ENCODE data around the gene TFEC.

TFEC gene

GRCh38 chr7:116032886-116033285 is 2.3 kb upstream of the TFEC start:
- H3K79me2 ChIP-seq (ENCODE audit: control insufficient read depth, low read length), result no peaks in the 10 kb centered on the region
- H3F3A ChIP-seq (ENCODE audit: control insufficient read depth, insufficient read depth), result no peaks in the 10 kb centered on the region
- no peak for TF ChIP-seq EZH2phosphoT487 (IDR thresholded peaks at IDR 0.05; ENCODE audit: borderline replicate concordance, low read length)
- TF ChIP-seq, protein P1, sequence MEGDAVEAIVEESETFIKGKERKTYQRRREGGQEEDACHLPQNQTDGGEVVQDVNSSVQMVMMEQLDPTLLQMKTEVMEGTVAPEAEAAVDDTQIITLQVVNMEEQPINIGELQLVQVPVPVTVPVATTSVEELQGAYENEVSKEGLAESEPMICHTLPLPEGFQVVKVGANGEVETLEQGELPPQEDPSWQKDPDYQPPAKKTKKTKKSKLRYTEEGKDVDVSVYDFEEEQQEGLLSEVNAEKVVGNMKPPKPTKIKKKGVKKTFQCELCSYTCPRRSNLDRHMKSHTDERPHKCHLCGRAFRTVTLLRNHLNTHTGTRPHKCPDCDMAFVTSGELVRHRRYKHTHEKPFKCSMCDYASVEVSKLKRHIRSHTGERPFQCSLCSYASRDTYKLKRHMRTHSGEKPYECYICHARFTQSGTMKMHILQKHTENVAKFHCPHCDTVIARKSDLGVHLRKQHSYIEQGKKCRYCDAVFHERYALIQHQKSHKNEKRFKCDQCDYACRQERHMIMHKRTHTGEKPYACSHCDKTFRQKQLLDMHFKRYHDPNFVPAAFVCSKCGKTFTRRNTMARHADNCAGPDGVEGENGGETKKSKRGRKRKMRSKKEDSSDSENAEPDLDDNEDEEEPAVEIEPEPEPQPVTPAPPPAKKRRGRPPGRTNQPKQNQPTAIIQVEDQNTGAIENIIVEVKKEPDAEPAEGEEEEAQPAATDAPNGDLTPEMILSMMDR (IDR thresholded peaks at IDR 0.05; ENCODE audit: low read depth, low read length, poor library complexity, severe bottlenecking), result no peak
- H3K9me3 ChIP-seq (ENCODE audit: control insufficient read depth, insufficient read depth, low read length), result no peaks in the 10 kb centered on the region
- H3K4me2 ChIP-seq (ENCODE audit: low read length), result no peak overlapping the region
- no peaks in the 10 kb centered on the region for H3K9me2 ChIP-seq (replicated peaks; ENCODE audit: control insufficient read depth, low read length)
- no peaks in the 10 kb centered on the region for H4K20me1 ChIP-seq (ENCODE audit: control insufficient read depth, insufficient read depth, low read depth, low read length)
- H3K27ac ChIP-seq (ENCODE audit: low read depth, low read length), result no peak overlapping the region
- H3K27me3 ChIP-seq (ENCODE audit: control insufficient read depth, low read length), result 0 out of 2 replicates have a peak, but pooled peaks cover 12% of the 10 kb centered on the region
- no peak overlapping the region for H3K4me3 ChIP-seq (ENCODE audit: low read length)
- H3K4me1 ChIP-seq (ENCODE audit: control insufficient read depth, low read length), result no peaks in the 10 kb centered on the region
- no peaks in the 10 kb centered on the region for H3K36me3 ChIP-seq (ENCODE audit: control insufficient read depth, low read length)

DNA sequence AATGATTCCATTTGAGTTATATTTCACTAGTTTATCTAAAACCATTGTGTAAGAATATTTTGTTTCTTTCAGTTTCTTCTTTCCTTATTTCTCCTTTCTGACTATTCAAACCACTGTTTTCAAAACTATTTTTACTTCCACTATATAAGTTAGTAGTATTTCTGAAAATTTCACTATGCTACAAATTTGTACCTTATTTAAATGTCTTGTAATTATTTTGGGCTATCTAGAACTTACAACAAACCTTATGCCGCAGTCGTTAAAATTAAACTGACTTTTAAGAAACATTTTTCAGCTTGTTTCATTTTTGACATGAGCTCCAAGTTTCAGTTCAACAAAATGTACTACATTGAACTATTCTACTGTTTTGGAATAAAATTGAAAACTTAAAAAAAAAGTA is 1.8 kb downstream of the TFEC start:
- Histone ChIP-seq H3K9me2 (replicated peaks; ENCODE audit: control insufficient read depth, low read length) (no peaks in the 10 kb centered on the region), H4K20me1 (ENCODE audit: control insufficient read depth, insufficient read depth, low read depth, low read length) (no peaks in the 10 kb centered on the region), H3K4me2 (ENCODE audit: low read length) (no peak overlapping the region)

DNA sequence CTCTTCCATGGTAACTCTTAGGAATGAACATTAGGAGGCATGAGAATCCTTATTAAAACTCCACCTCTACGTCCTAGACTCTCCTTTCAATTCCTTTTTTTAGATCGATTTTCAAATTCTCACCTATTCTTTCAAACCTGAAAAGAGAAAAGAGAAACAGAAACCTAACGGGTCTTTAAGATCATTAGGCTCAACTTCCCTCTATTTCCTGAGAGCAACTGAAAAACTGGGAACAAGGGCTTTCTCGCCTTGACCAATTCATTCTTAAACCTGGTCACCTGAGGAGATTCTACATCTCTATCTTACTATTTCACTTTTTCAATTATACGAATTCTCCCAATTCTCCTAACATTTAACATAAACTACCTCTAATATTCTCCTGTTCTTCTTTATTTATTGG is 2.8 kb downstream of the TFEC start:
- no peaks in the 10 kb centered on the region for H3K9me2 ChIP-seq (replicated peaks; ENCODE audit: control insufficient read depth, low read length)
- TF ChIP-seq EZH2phosphoT487 (IDR thresholded peaks at IDR 0.05; ENCODE audit: borderline replicate concordance, low read length), result no peak
- TF ChIP-seq, protein P1 (IDR thresholded peaks at IDR 0.05; ENCODE audit: low read depth, low read length, poor library complexity, severe bottlenecking), result no peak
- H4K20me1 ChIP-seq (ENCODE audit: control insufficient read depth, insufficient read depth, low read depth, low read length), result no peaks in the 10 kb centered on the region
- 0 out of 2 replicates have a peak, but pooled peaks cover 12% of the 10 kb centered on the region for H3K27me3 ChIP-seq (ENCODE audit: control insufficient read depth, low read length)
- no peaks in the 10 kb centered on the region for H3F3A ChIP-seq (ENCODE audit: control insufficient read depth, insufficient read depth)
- no peak overlapping the region for H3K27ac ChIP-seq (ENCODE audit: low read depth, low read length)
- H3K4me1 ChIP-seq (ENCODE audit: control insufficient read depth, low read length), result no peaks in the 10 kb centered on the region
- H3K9me3 ChIP-seq (ENCODE audit: control insufficient read depth, insufficient read depth, low read length), result no peaks in the 10 kb centered on the region
- no peaks in the 10 kb centered on the region for H3K36me3 ChIP-seq (ENCODE audit: control insufficient read depth, low read length)
- H3K79me2 ChIP-seq (ENCODE audit: control insufficient read depth, low read length), result no peaks in the 10 kb centered on the region
- no peak overlapping the region for H3K4me3 ChIP-seq (ENCODE audit: low read length)
- H3K4me2 ChIP-seq (ENCODE audit: low read length), result no peak overlapping the region

More for the DNA sequence above, 1.8 kb downstream of the TFEC start:
- H3K27me3 ChIP-seq (ENCODE audit: control insufficient read depth, low read length), result 0 out of 2 replicates have a peak, but pooled peaks cover 12% of the 10 kb centered on the region
- no peaks in the 10 kb centered on the region for H3K4me1 ChIP-seq (ENCODE audit: control insufficient read depth, low read length)
- no peak overlapping the region for H3K27ac ChIP-seq (ENCODE audit: low read depth, low read length)
- no peaks in the 10 kb centered on the region for H3K36me3 ChIP-seq (ENCODE audit: control insufficient read depth, low read length)
- H3K9me3 ChIP-seq (ENCODE audit: control insufficient read depth, insufficient read depth, low read length), result no peaks in the 10 kb centered on the region
- H3F3A ChIP-seq (ENCODE audit: control insufficient read depth, insufficient read depth), result no peaks in the 10 kb centered on the region
- H3K4me3 ChIP-seq (ENCODE audit: low read length), result no peak overlapping the region
- H3K79me2 ChIP-seq (ENCODE audit: control insufficient read depth, low read length), result no peaks in the 10 kb centered on the region
- no peak for TF ChIP-seq EZH2phosphoT487 (IDR thresholded peaks at IDR 0.05; ENCODE audit: borderline replicate concordance, low read length)
- TF ChIP-seq, protein P1 (IDR thresholded peaks at IDR 0.05; ENCODE audit: low read depth, low read length, poor library complexity, severe bottlenecking), result no peak
